ENCODE measurements around the gene ZNF71. TPM values are rescaled to one million over a fixed set of nuclear protein-coding genes. Genes with fewer than 3 reads are reported as not detected.

The ZNF71 gene
- total RNA-seq, 1 experiment from 2014 or later = 8.0 TPM

DNA sequence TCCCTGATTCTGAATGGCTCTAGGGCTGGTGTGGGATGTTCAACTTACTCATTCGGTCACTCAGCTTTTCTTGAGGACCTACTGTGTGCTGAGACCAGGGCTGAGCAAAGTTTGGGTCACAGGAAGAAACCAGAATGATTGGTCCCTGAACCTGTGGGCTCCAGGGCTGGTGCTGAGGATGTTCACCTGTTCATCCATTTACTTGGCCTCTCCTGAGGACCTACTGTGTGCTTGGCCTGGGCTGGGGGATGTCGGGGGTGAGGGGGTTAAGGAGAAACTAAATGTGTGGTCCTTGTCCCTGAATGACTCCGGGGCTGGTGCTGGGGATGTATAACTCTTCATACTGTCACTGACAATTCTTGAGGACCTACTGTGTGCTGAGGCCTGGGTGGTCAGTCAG, 66.1 kb downstream of the ZNF71 start (continued):
- TF ChIP-seq, protein P1, sequence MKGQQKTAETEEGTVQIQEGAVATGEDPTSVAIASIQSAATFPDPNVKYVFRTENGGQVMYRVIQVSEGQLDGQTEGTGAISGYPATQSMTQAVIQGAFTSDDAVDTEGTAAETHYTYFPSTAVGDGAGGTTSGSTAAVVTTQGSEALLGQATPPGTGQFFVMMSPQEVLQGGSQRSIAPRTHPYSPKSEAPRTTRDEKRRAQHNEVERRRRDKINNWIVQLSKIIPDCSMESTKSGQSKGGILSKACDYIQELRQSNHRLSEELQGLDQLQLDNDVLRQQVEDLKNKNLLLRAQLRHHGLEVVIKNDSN (CRISPR knock-in tag; IDR thresholded peaks at IDR 0.05) = no peak

DNA sequence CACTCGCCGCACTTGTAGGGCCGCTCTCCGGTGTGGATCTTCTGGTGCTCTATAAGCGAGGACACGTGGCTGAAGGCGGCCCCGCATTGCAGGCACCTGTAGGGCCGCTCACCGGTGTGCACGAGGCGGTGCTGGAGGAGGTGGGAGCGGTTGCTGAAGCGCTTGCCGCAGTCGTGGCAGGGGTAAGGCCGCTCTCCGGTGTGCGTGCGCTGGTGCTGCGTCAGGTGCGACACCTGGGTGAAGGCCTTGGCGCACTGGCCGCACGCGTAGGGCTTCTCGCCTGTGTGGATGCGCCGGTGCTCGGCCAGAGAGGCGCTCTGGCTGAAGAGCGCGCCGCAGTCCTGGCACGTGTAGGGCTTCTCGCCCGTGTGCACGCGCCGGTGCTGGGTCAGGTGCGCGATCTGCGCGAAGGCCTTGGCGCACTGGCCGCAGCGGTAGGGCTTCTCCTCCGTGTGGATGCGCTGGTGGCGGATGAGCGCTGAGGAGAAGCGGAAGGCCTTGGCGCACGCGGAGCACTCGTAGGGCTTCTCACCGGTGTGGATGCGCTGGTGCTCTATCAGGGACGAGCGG, 68.9 kb downstream of the ZNF71 start:
- Mint-ChIP-seq H3K27ac (no peak overlapping the region), H3K4me3 (no peak overlapping the region), H3K36me3 (peaks cover 64% of the 10 kb centered on the region), H3K9me3 (peaks cover 57% of the 10 kb centered on the region), H3K4me1 (no peaks in the 10 kb centered on the region), H3K27me3 (ENCODE audit: low read depth) (peaks cover 11% of the 10 kb centered on the region)
- ATAC-seq (no peak), DNase-seq (ENCODE audit: low spot score) (no peak)
- CTCF ChIA-PET = interaction anchor here (0.6 kb wide), 1 partner anchor 349 kb away, joined by 4 read pairs; the partner anchor contains the start of gene ZSCAN5A
- no peak for TF ChIP-seq ZNF317 (CRISPR knock-in tag; IDR thresholded peaks at IDR 0.05; ENCODE audit: borderline replicate concordance, low read depth)
- TF ChIP-seq, protein P2, sequence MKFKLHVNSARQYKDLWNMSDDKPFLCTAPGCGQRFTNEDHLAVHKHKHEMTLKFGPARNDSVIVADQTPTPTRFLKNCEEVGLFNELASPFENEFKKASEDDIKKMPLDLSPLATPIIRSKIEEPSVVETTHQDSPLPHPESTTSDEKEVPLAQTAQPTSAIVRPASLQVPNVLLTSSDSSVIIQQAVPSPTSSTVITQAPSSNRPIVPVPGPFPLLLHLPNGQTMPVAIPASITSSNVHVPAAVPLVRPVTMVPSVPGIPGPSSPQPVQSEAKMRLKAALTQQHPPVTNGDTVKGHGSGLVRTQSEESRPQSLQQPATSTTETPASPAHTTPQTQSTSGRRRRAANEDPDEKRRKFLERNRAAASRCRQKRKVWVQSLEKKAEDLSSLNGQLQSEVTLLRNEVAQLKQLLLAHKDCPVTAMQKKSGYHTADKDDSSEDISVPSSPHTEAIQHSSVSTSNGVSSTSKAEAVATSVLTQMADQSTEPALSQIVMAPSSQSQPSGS (CRISPR knock-in tag; IDR thresholded peaks at IDR 0.05; ENCODE audit: borderline replicate concordance, low read depth) = no peak
- no peak for TF ChIP-seq KAT7 (CRISPR knock-in tag; IDR thresholded peaks at IDR 0.05; ENCODE audit: borderline replicate concordance)
- TF ChIP-seq TEAD1 (CRISPR knock-in tag; IDR thresholded peaks at IDR 0.05) = no peak
- TF ChIP-seq PRRX2 (CRISPR knock-in tag; IDR thresholded peaks at IDR 0.05) = no peak
- no peak for TF ChIP-seq CREM (CRISPR knock-in tag; IDR thresholded peaks at IDR 0.05)
- TF ChIP-seq ZNF232 (CRISPR knock-in tag; IDR thresholded peaks at IDR 0.05) = no peak
- TF ChIP-seq, protein P3, sequence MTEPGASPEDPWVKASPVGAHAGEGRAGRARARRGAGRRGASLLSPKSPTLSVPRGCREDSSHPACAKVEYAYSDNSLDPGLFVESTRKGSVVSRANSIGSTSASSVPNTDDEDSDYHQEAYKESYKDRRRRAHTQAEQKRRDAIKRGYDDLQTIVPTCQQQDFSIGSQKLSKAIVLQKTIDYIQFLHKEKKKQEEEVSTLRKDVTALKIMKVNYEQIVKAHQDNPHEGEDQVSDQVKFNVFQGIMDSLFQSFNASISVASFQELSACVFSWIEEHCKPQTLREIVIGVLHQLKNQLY (CRISPR knock-in tag; IDR thresholded peaks at IDR 0.05) = no peak
- TF ChIP-seq JUN (CRISPR knock-in tag; IDR thresholded peaks at IDR 0.05) = no peak
- TF ChIP-seq MYBL2 (CRISPR knock-in tag; IDR thresholded peaks at IDR 0.05) = no peak
- TF ChIP-seq ATF1 (CRISPR knock-in tag; IDR thresholded peaks at IDR 0.05) = no peak
- TF ChIP-seq, protein P4, sequence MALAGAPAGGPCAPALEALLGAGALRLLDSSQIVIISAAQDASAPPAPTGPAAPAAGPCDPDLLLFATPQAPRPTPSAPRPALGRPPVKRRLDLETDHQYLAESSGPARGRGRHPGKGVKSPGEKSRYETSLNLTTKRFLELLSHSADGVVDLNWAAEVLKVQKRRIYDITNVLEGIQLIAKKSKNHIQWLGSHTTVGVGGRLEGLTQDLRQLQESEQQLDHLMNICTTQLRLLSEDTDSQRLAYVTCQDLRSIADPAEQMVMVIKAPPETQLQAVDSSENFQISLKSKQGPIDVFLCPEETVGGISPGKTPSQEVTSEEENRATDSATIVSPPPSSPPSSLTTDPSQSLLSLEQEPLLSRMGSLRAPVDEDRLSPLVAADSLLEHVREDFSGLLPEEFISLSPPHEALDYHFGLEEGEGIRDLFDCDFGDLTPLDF (CRISPR knock-in tag; IDR thresholded peaks at IDR 0.05) = no peak
- no peak for TF ChIP-seq TCF7 (CRISPR knock-in tag; IDR thresholded peaks at IDR 0.05; ENCODE audit: low read depth)
- no peak for TF ChIP-seq MXD4 (CRISPR knock-in tag; IDR thresholded peaks at IDR 0.05; ENCODE audit: borderline replicate concordance)
- TF ChIP-seq, protein P5, sequence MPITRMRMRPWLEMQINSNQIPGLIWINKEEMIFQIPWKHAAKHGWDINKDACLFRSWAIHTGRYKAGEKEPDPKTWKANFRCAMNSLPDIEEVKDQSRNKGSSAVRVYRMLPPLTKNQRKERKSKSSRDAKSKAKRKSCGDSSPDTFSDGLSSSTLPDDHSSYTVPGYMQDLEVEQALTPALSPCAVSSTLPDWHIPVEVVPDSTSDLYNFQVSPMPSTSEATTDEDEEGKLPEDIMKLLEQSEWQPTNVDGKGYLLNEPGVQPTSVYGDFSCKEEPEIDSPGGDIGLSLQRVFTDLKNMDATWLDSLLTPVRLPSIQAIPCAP (CRISPR knock-in tag; IDR thresholded peaks at IDR 0.05) = no peak
- TF ChIP-seq ZNF219 (CRISPR knock-in tag; IDR thresholded peaks at IDR 0.05; ENCODE audit: borderline replicate concordance) = no peak
- TF ChIP-seq, protein P6, sequence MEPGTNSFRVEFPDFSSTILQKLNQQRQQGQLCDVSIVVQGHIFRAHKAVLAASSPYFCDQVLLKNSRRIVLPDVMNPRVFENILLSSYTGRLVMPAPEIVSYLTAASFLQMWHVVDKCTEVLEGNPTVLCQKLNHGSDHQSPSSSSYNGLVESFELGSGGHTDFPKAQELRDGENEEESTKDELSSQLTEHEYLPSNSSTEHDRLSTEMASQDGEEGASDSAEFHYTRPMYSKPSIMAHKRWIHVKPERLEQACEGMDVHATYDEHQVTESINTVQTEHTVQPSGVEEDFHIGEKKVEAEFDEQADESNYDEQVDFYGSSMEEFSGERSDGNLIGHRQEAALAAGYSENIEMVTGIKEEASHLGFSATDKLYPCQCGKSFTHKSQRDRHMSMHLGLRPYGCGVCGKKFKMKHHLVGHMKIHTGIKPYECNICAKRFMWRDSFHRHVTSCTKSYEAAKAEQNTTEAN (CRISPR knock-in tag; IDR thresholded peaks at IDR 0.05) = no peak
- TF ChIP-seq GRHL2 (CRISPR knock-in tag; IDR thresholded peaks at IDR 0.05; ENCODE audit: insufficient replicate concordance, severe bottlenecking) = no peak
- POLR2A ChIA-PET = no interaction called here

Measured in WTC11 (cell line).